GM19468 (cell line): ENCODE data around the gene SERPIND1.
"Not testable (repeated sequence)": the region's sequence is repeated elsewhere in the genome, so short reads cannot be mapped to it uniquely, and the experiment has no call there.

ENCODE experiments used
- ATAC-seq: cut with Tn5 transposase; IDR thresholded peaks from one replicate; pipeline ENCODE4 v1.9.1; 2021; ENCODE audit warnings: mild to moderate bottlenecking, moderate library complexity, moderate number of reproducible peaks; ENCODE audit not compliant: unreplicated experiment; ENCODE audit errors: extremely low read depth

SERPIND1 gene, protein sequence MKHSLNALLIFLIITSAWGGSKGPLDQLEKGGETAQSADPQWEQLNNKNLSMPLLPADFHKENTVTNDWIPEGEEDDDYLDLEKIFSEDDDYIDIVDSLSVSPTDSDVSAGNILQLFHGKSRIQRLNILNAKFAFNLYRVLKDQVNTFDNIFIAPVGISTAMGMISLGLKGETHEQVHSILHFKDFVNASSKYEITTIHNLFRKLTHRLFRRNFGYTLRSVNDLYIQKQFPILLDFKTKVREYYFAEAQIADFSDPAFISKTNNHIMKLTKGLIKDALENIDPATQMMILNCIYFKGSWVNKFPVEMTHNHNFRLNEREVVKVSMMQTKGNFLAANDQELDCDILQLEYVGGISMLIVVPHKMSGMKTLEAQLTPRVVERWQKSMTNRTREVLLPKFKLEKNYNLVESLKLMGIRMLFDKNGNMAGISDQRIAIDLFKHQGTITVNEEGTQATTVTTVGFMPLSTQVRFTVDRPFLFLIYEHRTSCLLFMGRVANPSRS

DNA sequence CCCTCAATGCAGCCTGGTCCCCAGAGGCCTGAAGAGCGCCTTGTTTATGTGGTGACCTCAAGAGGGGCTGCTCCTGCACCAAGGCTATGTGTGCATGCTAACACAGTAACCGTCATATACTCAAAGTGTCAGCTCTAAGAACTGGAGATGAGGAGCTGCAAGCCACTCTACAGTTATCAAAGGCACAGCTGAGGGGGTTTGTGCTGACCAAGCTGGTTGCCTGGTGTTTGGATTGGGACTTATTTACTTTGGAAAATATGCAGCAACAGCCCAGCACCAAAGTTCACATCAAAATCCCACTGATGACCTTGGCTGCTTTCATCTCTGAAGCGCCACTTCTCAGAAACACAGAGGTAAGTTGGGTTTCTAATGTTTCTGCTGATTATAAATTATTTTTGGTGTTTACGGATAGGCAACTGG lies at the start of gene SERPIND1:
Gene SERPIND1, plus strand, starts transcription at position 321 of the 420 bp plus-strand sequence. CDS start 5,200 bp downstream, outside the sequence.
- no peak for ATAC-seq

DNA sequence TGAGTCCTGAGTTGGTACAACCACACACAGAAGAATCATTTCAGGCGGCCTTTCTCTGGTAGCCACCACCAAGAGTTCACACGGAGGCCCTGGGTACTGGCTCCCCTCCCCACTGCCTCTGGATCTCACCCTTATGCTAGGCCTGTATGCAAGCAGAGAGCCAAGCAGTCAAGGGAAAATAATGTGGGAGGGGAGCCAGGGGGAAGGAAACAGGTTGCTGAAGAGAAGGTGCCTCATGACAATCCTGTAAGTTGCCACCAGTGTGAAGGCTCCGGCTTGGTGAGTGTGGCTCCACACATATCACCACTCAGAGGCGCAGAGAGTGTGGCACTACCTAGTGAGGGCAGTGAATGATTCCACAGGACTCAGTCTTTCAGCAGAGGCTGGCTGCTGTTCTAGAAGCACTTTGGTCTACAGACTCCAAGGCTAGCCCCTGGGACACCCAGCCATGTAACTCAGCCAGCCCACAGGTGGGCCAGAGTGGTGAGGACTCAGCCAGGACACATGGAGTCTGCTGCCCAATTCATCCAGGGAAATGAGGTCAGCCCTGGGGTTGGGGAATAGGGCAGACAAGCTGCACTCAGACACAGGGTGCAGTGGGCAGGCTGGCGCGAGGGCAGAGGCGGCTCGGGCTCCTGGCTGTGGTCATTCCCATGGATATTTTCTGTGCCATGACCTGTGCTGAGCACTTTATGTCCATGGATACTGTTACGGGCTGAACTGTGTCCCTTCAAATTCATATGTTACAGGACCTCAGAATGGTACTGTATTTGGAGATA lies 49.0 kb upstream of the SERPIND1 start:
- no peak for ATAC-seq

DNA sequence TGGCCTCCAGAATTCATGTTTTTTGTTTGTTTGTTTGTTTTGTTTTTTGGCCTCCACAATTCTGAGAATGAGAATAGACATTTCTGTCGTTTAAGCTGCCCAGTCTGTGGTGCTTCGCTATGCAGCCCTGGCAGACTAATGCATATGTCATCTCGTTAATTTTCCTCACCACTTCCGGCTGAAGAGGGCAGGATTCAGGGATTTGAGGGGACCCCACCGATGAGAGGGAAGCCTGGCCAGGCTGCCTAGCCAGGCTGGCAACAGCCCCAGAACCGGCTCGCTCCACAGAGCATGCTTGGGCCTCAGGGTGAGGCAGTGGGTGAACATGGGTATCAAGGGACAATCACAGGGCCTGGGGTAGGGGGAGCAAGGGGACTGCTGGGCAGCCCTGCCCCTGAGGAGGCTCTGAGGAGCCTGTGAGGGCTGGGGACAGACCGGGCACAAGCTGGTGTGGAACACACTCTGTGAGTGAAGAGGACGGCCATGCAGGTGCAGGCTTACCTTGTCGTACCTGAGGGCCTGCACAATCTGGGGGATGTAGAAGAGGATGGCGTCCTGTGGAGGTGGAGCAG lies 47.8 kb upstream of the SERPIND1 start:
- ATAC-seq = no peak

DNA sequence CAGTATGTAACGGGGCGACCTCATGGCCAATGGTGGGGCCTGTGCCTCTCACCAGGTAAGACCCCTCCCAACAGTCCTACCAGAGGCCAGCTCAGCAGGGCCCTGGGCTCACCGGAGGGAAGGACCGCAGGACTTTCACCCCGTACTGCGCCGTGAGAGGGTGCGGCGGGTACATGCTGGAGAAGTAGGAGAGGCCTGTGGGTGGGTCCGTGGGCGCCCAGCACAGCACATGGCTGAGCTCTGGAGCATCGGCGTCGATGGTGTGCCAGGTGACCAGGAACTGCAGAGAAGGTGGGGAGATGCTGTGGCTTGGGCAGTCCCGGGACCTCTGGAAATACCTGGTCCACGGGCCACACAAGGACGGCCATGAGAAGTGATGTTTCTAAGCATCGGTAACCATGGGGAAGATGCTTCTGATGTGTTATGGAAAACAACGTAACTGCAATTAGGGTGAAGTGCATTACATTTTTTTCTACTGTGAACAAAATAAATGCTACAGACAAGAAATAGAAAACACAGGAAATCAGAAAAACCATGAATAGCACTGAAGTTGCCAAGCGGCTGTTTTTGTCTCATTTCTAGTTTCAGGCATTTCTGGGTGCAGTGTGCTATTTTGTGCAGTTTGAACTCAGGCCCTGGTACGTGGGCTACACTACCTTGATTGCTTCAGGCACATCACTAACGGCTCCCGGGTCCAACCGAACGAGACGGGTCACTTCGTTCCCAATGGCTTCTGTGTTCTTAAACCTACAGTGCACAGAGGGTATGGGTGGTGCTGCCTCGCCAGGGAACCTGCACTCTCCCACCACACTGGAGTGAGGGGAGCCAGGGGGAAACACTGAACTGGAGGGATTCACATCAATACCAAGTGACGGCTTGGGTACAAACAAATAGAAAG lies 46.5 kb upstream of the SERPIND1 start:
- ATAC-seq = no peak

DNA sequence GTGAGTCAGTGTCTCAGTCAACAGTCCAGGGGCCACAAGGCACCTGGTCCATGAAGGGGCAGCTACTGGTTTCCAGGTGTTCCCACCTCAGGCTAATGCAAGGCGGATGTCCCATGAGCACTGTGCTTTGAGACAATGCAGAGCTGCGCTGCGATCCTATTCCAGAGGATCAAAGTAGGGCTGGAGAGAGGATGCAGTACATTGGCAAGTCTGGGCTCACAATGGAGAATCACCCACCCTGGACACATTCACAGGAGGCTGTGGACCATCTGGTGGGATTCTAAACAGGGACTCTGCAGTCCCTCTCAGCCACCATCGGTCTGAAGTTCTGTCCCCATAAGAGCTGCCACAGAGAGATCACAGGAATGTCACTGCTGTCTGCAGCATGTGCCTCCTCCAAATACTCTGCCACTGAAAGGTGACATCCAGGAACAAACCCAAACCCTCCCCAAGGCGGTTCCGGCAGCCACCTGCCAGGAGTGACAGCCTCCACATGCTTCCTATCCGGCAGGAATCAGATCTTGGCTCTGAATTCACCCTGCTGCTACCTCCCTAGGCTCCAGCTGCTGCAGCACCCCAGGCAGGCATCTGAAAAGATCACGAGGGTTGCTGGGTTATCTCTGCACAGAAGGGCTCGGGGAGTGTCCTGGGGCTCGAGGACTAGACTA lies 45.3 kb upstream of the SERPIND1 start:
- ATAC-seq = no peak

DNA sequence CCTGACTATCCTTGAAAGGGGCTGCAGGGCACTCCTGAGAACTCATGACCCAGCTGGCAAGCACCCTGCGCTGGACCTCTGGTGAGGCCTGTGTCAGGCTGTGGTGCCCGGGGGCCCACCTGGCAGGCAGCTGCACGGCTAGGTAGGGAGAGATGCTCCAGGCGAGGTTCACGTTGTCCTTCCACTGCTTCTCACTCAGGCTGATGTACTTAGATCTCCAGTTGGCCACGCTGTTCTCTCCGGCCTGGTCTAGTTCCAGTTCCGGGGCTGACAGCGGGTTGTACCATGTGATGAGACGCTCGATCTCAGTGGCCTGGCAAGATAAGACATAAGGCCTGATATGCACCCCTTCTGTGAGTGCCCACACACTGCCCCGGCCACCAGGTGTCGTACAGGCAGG lies 44.7 kb upstream of the SERPIND1 start:
- ATAC-seq = no peak

DNA sequence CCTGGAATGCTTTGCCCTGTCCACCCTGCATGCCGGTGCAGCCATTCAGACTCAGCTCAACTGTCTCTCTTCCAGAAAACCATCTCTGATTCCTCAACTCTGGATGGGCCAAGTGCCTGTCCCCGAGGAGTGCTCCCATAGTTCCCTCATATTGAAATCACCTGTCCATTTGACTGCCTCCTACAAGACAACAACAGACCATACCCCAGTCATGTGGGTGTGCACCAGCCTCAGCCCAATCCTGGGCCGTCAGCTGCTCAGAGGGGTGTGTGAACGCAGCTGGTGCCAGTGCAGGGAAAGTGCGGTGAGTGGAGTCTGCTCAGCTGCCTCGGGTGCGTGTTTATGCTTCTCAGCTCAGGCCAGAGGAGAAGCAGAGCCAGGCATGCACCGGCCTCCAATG lies 41.5 kb upstream of the SERPIND1 start:
- not testable (repeated sequence) for ATAC-seq

DNA sequence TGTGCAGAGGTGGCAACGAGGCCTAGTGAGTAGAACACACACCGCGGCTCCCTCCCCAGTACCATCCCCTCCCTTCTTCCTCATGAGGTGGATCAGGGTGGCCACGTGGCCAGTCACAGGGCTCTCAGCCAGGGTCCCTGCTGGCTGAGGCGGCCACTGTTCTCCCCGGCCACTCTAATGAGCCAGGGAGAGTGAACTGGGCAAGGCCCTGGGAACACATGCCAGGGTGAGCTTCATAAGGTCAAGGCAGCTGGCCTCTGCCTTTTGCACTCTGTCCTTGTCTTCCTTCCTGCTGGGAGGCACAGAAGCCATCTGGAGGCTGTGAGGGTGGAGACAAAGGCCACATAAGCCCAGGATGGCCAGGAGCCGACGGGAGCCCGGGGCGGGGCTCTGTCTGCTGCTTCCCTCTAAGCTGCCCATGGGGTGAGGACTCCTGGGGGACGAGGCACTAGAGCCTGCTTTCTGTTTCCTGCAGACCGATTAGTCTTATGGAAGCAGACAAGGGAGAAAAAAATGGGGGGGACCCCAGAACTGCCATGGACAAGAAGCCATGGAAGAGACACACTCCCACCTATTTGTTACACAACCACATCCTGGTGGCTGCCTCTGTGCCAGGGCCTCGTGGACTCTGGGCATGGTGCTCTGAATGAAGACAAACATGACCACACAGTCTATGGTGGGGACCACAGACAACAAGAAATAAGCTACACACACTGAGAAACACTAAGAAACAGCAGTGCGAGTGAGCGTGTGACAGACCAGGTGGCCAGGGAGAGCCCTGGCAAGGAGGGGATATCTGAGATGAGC lies 38.4 kb upstream of the SERPIND1 start:
- ATAC-seq = not testable (repeated sequence)

DNA sequence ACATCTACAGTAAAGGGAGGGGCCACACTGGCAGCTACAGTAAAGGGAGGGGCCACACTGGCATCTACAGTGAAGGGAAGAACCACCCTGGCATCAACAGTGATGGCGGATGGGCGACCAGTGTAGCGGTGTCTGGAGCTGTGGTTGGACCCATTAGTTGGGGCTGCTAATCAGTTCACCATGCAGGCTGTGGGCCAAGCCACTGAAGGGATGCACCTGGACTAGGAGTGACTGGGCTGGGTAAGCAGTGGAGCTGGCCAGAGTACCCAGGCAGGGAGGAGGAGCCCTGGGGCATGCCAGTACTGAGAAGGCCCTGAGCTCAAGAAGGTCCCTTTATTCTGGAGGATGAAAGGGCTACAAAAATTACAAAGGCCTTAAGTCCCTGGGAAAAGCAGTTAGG lies 37.0 kb upstream of the SERPIND1 start:
- not testable (repeated sequence) for ATAC-seq

DNA sequence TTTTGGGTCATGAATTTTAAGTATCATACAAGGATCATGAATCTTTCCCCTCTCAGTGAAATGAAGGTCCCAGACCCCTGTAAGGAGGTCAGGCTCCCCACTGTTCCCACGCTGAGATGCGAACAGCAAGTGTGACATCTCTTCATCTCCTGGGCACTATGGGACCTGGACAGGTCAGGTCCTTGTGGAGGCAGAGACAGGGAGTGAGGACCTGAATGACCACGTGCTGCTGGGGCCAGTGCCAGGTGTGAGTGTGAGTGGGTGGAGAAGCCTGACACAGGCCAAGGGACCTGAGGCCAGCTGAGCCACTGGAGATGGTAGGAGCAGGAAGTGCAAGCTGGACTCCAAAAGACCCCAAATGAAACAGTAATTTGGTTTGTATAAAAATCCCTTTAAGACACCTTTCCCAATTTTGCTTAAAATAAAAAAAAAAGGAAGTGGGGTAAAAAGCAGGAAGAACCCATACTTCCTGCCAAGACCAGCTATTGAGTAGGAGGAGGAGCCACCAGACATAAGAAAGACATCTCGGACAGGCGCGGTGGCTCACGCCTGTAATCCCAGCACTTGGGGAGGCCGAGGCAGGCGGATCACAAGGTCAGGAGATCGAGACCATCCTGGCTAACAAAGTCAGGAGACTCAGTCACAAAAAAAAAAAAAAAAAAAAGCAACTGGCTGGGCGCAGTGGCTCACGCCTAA lies 35.4 kb upstream of the SERPIND1 start:
- ATAC-seq = no peak

DNA sequence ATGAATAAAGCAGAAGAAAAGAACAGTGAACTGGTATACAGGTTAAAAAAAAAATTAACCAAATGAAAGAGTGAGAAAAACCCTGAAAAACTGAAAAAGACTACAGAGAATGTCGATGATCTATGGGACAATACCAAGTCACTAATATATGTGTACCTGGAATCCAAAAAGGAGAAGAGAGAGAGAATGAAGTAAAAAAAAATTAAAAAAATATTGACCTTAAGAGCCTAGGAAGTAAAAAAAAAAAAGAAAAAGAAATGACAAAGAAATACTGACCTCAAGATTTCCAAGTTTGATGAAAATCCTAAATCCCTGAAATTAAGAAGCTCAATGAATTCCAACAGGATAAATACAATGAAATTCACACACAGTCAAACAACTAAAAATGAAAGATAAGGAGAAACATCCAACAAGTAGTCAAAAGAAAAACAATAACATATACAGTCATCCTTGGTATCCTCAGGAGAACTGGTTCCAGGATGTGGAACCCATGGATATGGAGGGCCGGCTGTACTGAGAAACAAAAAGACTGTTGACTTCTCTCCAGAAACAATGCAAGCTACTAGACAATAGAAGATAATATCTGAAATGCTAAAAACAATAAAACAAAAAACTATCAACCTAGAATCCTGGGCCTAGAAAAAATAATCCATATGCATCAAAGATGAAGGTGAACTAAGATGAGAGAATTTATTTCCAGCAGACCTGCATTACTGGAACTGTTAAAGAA lies 33.5 kb upstream of the SERPIND1 start:
- no peak for ATAC-seq

DNA sequence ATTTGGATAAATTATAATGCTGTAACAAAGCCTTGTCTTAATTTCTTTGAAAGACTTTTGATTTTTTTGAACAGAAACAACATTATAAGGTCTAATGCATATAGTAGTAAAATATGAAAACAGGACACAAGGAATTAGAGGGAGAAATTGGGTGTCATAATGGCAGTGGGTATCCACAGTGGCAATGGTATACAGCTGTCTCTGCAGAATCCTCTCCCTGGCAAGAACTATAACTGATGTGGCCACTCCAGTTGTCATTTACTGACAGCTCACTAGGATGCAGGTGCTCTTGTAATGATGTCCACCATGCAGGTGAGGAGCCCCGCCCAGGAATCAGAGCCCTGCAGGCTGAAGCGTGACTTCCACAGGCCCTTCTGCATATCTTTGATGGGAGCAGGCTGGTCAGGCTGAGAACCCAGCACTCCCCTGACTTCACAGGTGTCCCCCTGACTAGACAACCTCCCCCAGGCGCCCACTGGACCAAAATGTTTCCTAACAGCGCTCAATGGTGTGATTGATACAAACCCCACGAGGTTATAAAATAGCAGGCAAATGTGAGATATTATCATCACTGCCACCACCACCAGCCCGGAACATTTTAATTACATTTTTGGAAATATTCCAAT lies 32.8 kb upstream of the SERPIND1 start:
- ATAC-seq = no peak

DNA sequence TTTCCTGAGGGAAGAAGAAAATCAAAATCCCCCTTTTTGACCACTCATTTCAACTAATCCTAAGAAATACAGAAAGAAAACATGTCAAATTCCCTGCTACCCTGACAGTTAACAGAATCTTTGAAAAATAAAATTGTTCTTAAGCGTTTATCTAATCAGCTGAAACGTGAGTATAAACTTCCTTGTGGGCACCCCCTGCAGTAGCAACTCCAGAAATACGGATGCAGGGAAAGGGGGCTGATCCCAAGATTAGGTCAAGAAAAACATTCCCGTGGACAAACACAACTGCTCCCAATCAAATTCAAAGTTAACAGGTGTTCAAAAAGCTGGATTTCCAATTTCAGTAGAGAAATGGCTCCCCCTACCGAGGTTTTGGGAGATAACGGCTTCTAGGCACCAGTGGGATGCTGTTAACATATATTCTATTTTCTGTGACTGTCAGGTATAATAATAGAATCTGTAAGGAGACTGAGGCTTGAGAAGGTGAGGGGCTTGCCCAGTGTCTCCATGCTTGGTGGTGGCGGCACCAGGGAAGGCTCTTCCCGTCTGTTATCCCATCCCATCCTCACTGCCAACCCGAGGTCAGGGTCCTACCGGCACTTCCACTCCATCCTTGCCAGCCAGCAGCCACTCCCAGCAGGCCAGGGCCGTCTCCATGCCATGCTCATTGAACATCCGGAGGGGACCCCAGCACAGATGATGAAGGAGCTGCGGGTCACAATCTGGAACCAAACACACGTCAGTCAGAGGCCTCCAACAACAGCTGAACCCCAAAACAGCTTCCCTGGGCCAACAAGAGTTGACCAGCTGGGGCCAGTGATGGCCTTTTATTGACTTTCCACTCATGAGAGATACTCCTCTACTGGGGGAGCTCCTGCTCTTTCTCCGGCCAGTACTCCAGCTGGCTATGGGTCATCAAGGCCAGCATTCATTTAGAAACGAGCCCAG lies 32.0 kb upstream of the SERPIND1 start:
- no peak for ATAC-seq

DNA sequence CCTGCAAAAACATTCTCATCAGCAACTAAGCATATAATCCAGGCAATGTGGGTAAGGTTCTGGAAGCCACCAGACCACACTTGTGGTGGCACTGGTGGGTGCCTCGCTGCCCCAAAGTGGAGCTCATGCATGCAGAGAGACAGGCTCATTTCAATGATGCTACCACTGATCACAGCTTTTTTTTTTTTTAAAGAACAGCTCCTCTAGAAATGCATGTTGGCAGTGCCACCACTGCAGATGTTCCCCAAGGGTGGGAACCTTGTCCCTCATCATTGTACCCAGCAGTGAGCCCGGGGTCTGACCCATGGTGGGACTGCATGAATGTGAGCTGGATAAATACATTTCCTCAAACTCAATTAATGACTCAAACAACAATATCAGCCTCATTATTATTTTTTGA lies 31.1 kb upstream of the SERPIND1 start:
- ATAC-seq = no peak

DNA sequence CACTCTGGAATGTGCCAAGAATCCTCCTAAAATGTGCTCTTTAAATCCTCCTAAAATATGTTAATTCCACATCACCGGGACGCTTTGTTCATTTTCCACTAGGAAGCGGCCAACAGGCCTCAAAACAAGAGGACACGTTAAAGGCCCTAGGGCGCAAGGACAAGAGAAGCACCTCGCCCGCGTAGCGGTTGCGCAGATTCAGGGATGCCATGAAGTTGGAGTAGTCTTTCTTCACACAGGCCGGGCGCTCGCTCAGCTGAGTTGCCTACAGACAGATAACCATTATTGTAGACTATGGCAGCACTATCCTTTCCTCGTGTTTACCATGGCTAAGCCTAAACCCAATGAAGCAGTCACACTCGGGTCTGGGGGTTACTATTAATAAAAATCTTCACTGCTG lies 29.5 kb upstream of the SERPIND1 start:
- ATAC-seq = no peak

DNA sequence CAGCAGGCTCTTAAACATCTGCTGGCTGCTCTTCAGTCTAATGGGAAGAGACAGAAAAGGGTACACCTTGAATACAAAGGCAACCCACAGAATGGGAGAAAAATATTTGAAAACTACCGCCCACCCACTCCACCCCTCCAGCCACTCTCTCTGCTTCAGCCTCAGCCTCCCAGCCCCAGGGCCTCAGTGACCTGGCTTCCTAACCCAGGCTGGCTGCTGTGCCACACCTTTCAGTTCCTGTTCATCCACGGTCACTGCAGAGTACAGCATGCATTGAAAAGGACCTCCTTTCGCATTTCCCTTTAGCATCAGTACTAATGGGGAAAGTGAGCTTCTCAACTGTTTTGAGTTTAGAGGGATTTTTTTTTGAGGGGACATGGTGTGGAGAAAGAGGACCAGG lies 28.8 kb upstream of the SERPIND1 start:
- no peak for ATAC-seq
